Activated T-helper 2 cell treated with anti-CD3 and anti-CD28 coated beads, Interferon-gamma antibody, Interleukin-2, Interleukin-4, amounts not matched to agents 10 μg/mL and 5 μg/mL and 100 μg/mL, durations not matched to agents 14 hours and 24 hours and 36 hours (primary cell): ENCODE measurements around the gene PLPP2. TPM values are rescaled to one million over a fixed set of nuclear protein-coding genes. Genes with fewer than 3 reads are reported as not detected.
A peak's percentile ranks its signal among the peaks of the same experiment; 100 is the strongest.
"Not testable (repeated sequence)": the region's sequence is repeated elsewhere in the genome, so short reads cannot be mapped to it uniquely, and the experiment has no call there.

ENCODE experiments used
- DNase-seq: peaks from one replicate; pipeline ENCODE4 v3.0.0; 2021; ENCODE audit warnings: low spot score
- H3K27ac Mint-ChIP-seq: one replicate; pipeline ENCODE4 v1.8.0; 2021; ENCODE audit warnings: mixed read lengths
- H3K27me3 Mint-ChIP-seq: one replicate; pipeline ENCODE4 v1.8.0; 2021; ENCODE audit warnings: low read depth, mixed read lengths
- H3K36me3 Mint-ChIP-seq: one replicate; pipeline ENCODE4 v1.8.0; 2021; ENCODE audit warnings: low read depth, mixed read lengths
- H3K4me1 Mint-ChIP-seq: one replicate; pipeline ENCODE4 v1.8.0; 2021; ENCODE audit warnings: low read depth, mixed read lengths
- H3K4me3 Mint-ChIP-seq: one replicate; pipeline ENCODE4 v1.8.0; 2021; ENCODE audit warnings: low read depth, mild to moderate bottlenecking, moderate library complexity, mixed read lengths
- H3K9me3 Mint-ChIP-seq: one replicate; pipeline ENCODE4 v1.8.0; 2021; ENCODE audit warnings: mixed read lengths
- intact Hi-C: fragments of 100-400 bp; cut with micrococcal nuclease; formaldehyde crosslinking; loops from one replicate; pipeline ENCODE4 v1.15.1; 2023
- total RNA-seq: library from RNA; stranded (reverse); gene quantifications from 2 replicates; pipeline ENCODE4 v1.2.3, GENCODE V29; 2022

PLPP2 gene
- total RNA-seq, 1 donor from 2014 or later: not detected

- Mint-ChIP-seq H3K9me3 (no peaks in the 10 kb centered on the region), H3K36me3 (no peaks in the 10 kb centered on the region), H3K27me3 (peaks cover 25% of the 10 kb centered on the region), H3K4me1 (peaks cover 11% of the 10 kb centered on the region), H3K27ac (no peak overlapping the region), H3K4me3 (no peak overlapping the region)
- intact Hi-C loops: loop anchor here (10.0 kb wide), 1 partner anchor 243 kb away; the partner anchor contains the start of gene TPGS1
- no peak for DNase-seq
Observed at GRCh38 chr19:262125-262524, 29.1 kb downstream of the PLPP2 start.

GRCh38 chr19:256804-257203 lies 34.4 kb downstream of the PLPP2 start:
- H3K36me3 Mint-ChIP-seq, H3K4me3 Mint-ChIP-seq, H3K9me3 Mint-ChIP-seq, H3K4me1 Mint-ChIP-seq, H3K27ac Mint-ChIP-seq, intact Hi-C loops, DNase-seq: not testable (repeated sequence)
- peaks cover 30% of the 10 kb centered on the region for H3K27me3 Mint-ChIP-seq

- H3K4me3 Mint-ChIP-seq, H3K9me3 Mint-ChIP-seq, H3K36me3 Mint-ChIP-seq, H3K4me1 Mint-ChIP-seq, DNase-seq, H3K27ac Mint-ChIP-seq, intact Hi-C loops: not testable (repeated sequence)
- H3K27me3 Mint-ChIP-seq: peaks cover 33% of the 10 kb centered on the region
Observed at GRCh38 chr19:252421-253186, 38.6 kb downstream of the PLPP2 start.

- H3K4me1 Mint-ChIP-seq: no peaks in the 10 kb centered on the region
- H3K27me3 Mint-ChIP-seq: peaks cover 2% of the 10 kb centered on the region
- peak; percentile 26 for DNase-seq
- H3K36me3 Mint-ChIP-seq: no peaks in the 10 kb centered on the region
- no peak overlapping the region for H3K27ac Mint-ChIP-seq
- H3K4me3 Mint-ChIP-seq: no peak overlapping the region
- H3K9me3 Mint-ChIP-seq: peaks cover 3% of the 10 kb centered on the region
- intact Hi-C loops: no loop called here
Observed at GRCh38 chr19:246551-246950, 44.7 kb downstream of the PLPP2 start.

GRCh38 chr19:245900-246299 lies 45.3 kb downstream of the PLPP2 start:
- DNase-seq, H3K27me3 Mint-ChIP-seq, H3K36me3 Mint-ChIP-seq, H3K4me3 Mint-ChIP-seq, intact Hi-C loops, H3K9me3 Mint-ChIP-seq, H3K4me1 Mint-ChIP-seq, H3K27ac Mint-ChIP-seq: not testable (repeated sequence)

GRCh38 chr19:245457-245856 lies 45.7 kb downstream of the PLPP2 start:
- no peak for DNase-seq
- Mint-ChIP-seq H3K36me3 (no peaks in the 10 kb centered on the region), H3K4me3 (no peak overlapping the region), H3K4me1 (no peaks in the 10 kb centered on the region), H3K27ac (no peak overlapping the region), H3K9me3 (peaks cover 3% of the 10 kb centered on the region), H3K27me3 (no peaks in the 10 kb centered on the region)
- intact Hi-C loops: no loop called here

Other genes starting within 250 kb of the PLPP2 start
- not detected in 2 replicates for gene OR4F17, start 184.3 kb downstream of the PLPP2 start, total RNA-seq
- 29.2 and 30.5 TPM in 2 replicates for gene MIER2, start 53.4 kb upstream of the PLPP2 start, total RNA-seq
- 0.14 and 0.23 TPM in 2 replicates for gene C2CD4C, start 117.7 kb upstream of the PLPP2 start, total RNA-seq
- gene SHC2, start 169.6 kb upstream of the PLPP2 start, total RNA-seq: not detected in 2 replicates
- 0.18 and 0.21 TPM in 2 replicates for gene MADCAM1, start 205.1 kb upstream of the PLPP2 start, total RNA-seq
- 13.6 and 15.7 TPM in 2 replicates for gene TPGS1, start 216.1 kb upstream of the PLPP2 start, total RNA-seq
- 53.7 and 55.7 TPM in 2 replicates for gene CDC34, start 240.4 kb upstream of the PLPP2 start, total RNA-seq